ENCODE results near the gene GMPR.
A peak's percentile ranks its signal among the peaks of the same experiment; 100 is the strongest.

The GMPR gene

GRCh38 chr6:16306334-16306733 is 67.9 kb downstream of the GMPR start:
- DNase-seq, result no peak

- no peak for DNase-seq
Observed at GRCh38 chr6:16311763-16312162, 73.4 kb downstream of the GMPR start.

- no peak for DNase-seq
Observed at GRCh38 chr6:16313732-16314131, 75.3 kb downstream of the GMPR start.

DNA sequence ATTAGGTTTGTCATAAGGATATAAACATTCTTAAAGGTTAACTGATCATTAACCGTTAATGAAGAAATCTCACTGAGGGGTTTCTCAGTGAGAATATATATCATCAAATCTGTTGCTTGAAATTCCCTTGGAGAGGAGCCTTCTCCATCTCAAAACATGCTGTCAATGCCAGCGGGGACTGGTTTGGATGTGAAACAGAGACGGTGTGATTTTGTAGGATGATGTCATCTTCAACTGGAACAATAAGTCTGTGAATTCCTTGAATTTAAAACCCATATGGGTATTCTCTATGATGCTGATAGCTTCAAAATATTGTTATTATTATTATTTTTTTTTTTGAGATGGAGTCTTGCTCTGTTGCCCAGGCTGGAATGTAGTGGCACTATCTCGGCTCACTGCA is 75.9 kb downstream of the GMPR start:
- DNase-seq, result no peak

GRCh38 chr6:16316741-16317251 is 78.4 kb downstream of the GMPR start:
- DNase-seq, result peak; percentile 47

GRCh38 chr6:16318538-16318937 is 80.2 kb downstream of the GMPR start:
- DNase-seq, result peak; percentile 52

- no peak for DNase-seq
Observed at GRCh38 chr6:16318953-16319720, 80.8 kb downstream of the GMPR start.

- peak; percentile 70 for DNase-seq
Observed at GRCh38 chr6:16319813-16320532, 81.6 kb downstream of the GMPR start.

GRCh38 chr6:16320533-16321340 is 82.3 kb downstream of the GMPR start:
- DNase-seq, result no peak

DNA sequence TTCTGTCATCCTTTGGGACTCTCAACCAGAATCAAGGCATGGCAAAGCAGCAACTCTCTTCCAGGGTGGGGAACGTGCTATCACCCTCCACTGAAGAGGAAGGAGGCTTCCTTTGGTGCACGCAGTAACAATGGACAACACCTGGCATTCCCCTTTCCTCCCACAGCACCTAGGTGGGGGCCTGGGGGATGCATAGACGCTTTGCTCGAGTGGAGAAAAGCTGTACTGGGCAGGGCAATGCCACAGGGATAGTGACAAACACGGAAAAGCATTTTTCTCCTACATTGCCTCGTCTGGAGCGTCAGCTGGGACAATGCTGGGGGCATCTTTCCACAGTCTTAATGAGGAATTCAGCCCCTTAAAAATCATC is 82.9 kb downstream of the GMPR start:
- no peak for DNase-seq

DNA sequence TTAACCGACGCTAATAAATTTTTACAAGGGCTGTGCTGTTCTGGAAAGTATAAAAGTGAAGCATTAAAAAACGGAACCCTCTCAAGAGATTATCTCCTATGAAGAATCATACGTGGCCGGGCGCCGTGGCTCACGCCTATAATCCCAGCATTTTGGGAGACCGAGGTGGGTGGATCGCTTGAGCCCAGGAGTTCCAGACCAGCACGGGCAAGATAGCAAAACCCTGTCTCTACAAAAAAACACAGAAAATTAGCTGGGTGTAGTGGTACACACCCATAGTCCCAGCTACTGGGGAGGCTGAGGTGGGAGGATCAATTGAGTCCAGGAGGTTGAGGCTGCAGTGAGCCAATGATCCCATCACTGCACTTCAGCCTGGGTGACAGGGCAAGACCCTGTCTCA is 83.4 kb downstream of the GMPR start:
- no peak for DNase-seq

DNA sequence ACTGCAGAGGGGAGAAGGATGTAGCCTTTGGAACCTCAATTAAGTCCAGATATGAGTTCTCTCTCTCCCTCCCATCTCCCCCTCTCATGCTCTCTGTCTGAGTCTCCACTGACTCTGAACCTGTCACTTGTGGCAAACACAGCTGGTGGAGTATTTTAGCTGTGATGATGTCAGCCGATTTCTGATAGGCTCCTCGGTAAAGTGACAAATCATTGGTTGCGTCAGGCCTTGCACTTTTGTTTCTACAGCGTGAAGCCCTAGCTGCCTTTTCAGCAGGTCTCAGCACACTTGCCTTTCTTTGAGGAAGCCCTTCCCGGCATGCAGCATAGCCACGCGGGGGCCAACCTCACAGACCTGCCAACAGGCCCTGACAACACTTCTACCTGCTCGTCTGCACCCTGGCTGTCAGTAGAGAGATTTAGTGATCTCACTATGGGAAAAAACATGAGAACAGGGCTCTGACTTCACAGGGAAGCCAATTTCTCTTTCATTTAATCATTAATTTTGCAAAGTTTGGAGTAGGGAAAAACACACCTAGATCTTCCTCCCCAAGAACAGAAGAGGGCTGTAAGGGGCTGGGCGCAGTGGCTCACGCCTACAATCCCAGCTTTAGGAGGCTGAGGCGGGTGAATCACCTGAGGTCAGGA is 84.4 kb downstream of the GMPR start:
- peak; percentile 81 for DNase-seq

DNA sequence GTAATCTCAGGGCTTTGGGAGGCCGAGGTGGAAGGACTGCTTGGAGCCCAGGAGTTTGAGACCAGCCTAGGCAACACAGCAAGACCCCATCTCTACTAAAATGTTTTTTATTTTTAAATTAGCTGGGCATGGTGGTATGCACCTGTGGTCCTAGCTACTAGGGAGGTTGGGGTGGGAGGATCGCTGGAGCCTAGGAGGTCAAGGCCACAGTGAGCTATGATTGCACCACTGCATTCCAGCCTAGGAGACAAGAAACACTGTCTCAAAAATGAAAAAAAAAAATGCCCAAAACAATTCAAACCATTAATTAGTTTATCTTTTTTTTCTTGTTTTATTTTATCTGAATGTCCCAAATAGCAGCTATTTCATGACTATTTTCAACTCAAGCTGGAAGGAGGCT is 85.8 kb downstream of the GMPR start:
- DNase-seq, result no peak

GRCh38 chr6:16324606-16325225 is 86.3 kb downstream of the GMPR start:
- DNase-seq, result no peak

GRCh38 chr6:16326531-16326930 is 88.1 kb downstream of the GMPR start:
- no peak for DNase-seq

DNA sequence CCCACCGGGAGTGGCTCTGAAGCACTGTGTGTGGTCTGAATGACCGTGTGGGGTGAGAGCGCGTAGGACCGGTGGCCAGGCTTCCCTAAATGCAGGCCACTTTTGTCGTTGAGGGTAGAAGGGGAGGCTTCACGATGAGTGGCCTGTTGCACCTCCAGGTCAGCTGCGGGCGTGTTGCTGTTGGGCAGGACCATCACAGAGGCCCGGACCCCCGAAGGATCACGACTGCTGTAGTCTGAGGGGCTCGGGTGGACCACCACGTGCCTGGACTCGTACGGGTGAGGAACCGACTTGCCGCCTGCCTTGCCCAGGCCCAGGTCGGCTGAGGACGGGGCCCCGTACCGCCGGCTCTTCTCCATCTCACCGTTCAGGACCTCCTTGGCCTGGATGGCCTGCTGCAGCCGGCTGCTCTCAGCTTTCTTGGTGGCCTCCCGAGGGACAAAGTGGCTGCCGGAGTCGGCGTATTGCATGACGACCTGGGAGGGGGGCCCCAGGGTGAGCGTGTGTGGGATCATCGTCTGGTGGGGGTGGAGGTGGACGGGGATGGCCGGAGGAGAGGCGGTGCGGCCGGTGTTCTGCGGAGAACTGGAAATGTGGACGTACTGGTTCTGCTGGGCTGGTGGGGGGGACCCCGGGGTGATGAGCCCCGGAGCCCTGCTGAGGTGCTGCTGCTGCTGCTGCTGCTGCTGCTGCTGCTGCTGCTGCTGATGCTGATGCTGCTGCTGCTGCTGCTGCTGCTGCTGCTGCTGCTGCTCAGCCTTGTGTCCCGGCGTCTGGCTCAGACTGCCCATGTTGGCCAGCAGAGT is 88.8 kb downstream of the GMPR start:
- DNase-seq, result no peak

DNA sequence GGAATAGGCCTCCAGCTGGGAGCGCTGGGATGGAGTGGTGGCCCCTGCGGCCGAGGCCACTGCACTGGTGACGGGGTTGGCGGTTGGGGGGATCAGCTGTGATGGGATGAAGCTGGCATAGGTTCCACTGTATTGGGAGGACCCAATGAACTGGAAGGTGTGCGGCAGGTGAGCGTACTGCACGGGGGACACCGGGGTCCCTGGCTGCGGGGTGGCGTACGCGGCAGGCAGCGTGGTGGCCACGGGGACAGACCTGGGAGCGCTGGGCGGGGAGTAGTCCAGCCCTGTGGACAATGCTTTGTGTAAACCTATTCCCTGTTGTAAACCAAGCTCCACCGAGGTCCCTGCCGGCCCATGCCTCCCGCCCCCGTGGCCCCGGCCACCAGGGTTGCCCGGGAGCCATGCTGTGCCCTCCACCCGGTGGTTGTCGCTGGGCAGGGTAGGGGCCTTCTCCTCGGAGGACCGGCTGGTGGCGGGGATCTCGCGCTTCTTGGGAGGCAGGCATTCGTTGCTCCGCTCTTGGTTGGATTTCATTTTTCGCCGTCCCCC is 89.5 kb downstream of the GMPR start:
- DNase-seq, result no peak

DNA sequence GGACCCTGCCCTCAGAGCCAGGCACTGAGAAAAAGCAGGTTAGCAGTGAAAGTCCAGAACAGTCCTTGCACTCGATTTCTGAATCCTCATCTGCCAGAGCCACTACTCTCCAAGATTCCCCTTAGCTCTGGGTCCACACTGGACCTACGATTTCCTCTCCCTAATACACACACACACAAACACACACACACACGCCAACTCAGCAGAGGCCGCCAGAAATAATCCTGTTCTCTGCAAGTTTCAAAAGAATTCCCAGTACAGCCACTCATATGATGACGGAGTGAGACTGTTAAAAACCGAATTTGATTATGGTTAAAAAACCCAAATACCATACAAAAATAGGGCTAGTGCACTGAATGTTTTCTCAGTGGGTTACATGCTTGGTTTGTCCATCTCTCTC is 90.8 kb downstream of the GMPR start:
- DNase-seq, result no peak

GRCh38 chr6:16331384-16332174 is 93.2 kb downstream of the GMPR start:
- peak; percentile 83 for DNase-seq

GRCh38 chr6:16332175-16332542 is 93.8 kb downstream of the GMPR start:
- peak; percentile 87 for DNase-seq
